ENCODE results near the gene ZAP70. TPM values are rescaled to one million over a fixed set of nuclear protein-coding genes. Genes with fewer than 3 reads are reported as not detected.

ZAP70 gene
- polyA plus RNA-seq, 2 of the 4 experiments (the other 2 are of a cell fraction), result 0.10 TPM; not detected in 1

DNA sequence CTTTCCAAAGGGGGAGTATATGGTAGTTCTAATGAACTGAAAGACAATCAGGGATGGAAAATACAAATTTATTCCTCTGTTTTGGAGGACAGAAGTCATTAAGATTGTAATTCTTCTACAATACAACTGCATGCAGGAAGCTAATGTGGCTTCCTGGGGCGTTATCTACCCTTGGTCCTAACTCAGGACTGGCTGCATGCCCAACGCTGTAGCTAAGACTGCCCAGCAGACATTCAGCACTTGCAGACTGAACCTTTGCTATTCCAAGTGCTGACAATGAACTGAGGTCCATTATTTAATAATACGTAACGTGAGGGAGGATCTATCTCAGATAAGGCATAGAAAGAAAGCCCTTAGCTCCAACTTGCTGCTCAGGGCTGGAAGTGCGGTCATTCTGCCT lies 53.2 kb downstream of the ZAP70 start:
- H3K27ac ChIP-seq, result no peak overlapping the region
- H3K4me1 ChIP-seq, result no peaks in the 10 kb centered on the region
- WGBS (ENCODE audit: missing lambda C conversion rate), result 91% methylated on average over 5 of the region's 5 CpGs
- H3K4me2 ChIP-seq, result no peak overlapping the region
- DNase-seq (ENCODE audit: low read depth in 1 of 2, low spot score in 1 of 2) (no peak), ATAC-seq (no peak), FAIRE-seq (no peak)
- H3K9me3 ChIP-seq, result no peaks in the 10 kb centered on the region
- CTCF ChIA-PET, result interaction anchor here (1.5 to 1.8 kb wide), 2 partner anchors 9 to 40 kb away, joined by 5 to 7 read pairs; no protein-coding TSS in a partner anchor
- POLR2A ChIA-PET, result no interaction called here
- TF ChIP-seq TP53 (CRISPR knock-in tag; IDR thresholded peaks at IDR 0.05) (no peak), ZSCAN20 (CRISPR knock-in tag; IDR thresholded peaks at IDR 0.05) (no peak), EP300 (IDR thresholded peaks at IDR 0.05) (no peak), CHD4 (IDR thresholded peaks at IDR 0.05; ENCODE audit: borderline replicate concordance) (no peak), RCOR1 (IDR thresholded peaks at IDR 0.05; ENCODE audit: low read depth, low read length) (no peak), FOSB (CRISPR knock-in tag; IDR thresholded peaks at IDR 0.05) (no peak), ZNF302 (CRISPR knock-in tag; IDR thresholded peaks at IDR 0.05) (no peak), ZFP36 (IDR thresholded peaks at IDR 0.05; ENCODE audit: borderline replicate concordance, partially characterized antibody) (no peak), NFE2L2 (conservative IDR thresholded peaks at IDR 0.05; ENCODE audit: low read length) (no peak), HOXB13 (CRISPR knock-in tag; IDR thresholded peaks at IDR 0.05; ENCODE audit: low read depth) (no peak), CHD2 (IDR thresholded peaks at IDR 0.05; ENCODE audit: low read length, partially characterized antibody) (no peak), HDAC2 (IDR thresholded peaks at IDR 0.05) (no peak), HOXA7 (CRISPR knock-in tag; IDR thresholded peaks at IDR 0.05) (no peak)
- TF ChIP-seq, protein P1, sequence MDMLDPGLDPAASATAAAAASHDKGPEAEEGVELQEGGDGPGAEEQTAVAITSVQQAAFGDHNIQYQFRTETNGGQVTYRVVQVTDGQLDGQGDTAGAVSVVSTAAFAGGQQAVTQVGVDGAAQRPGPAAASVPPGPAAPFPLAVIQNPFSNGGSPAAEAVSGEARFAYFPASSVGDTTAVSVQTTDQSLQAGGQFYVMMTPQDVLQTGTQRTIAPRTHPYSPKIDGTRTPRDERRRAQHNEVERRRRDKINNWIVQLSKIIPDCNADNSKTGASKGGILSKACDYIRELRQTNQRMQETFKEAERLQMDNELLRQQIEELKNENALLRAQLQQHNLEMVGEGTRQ (IDR thresholded peaks at IDR 0.05), result no peak
- TF ChIP-seq, protein P2, sequence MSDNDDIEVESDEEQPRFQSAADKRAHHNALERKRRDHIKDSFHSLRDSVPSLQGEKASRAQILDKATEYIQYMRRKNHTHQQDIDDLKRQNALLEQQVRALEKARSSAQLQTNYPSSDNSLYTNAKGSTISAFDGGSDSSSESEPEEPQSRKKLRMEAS (IDR thresholded peaks at IDR 0.05), result no peak
- no peak overlapping the region for H3K4me3 ChIP-seq

DNA sequence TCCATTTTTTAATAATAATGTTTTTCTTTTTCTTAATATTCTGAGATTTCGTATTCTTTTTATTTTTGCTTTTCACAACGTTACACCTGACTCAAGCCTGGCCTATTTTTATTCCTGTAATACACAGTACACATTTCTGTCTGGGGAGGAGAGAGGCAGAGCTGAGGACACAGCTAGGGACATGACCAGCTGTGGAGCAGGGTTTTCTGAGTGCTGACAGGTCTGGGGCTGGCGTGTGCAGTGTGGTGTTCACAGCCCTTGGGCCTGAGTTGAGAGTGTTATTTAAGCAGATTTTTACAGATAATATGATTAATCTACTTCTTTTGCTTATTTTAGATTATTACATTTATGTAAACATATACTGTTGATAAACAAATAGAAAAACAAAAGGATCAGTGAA lies 55.9 kb downstream of the ZAP70 start:
- TF ChIP-seq KDM1A (IDR thresholded peaks at IDR 0.05; ENCODE audit: low read depth) (no peak), JUN (IDR thresholded peaks at IDR 0.05) (no peak), HOXB5 (CRISPR knock-in tag; IDR thresholded peaks at IDR 0.05) (no peak), HOXA7 (CRISPR knock-in tag; IDR thresholded peaks at IDR 0.05) (no peak), SREBF2 (IDR thresholded peaks at IDR 0.05) (no peak), HEYL (CRISPR knock-in tag; IDR thresholded peaks at IDR 0.05) (no peak), GATA3 (IDR thresholded peaks at IDR 0.05; ENCODE audit: borderline replicate concordance) (no peak), EHF (CRISPR knock-in tag; IDR thresholded peaks at IDR 0.05) (no peak), CBX2 (IDR thresholded peaks at IDR 0.05; ENCODE audit: borderline replicate concordance, low read depth) (no peak), HOXB13 (CRISPR knock-in tag; IDR thresholded peaks at IDR 0.05; ENCODE audit: low read depth) (no peak), ZFP36 (IDR thresholded peaks at IDR 0.05; ENCODE audit: borderline replicate concordance, partially characterized antibody) (no peak), ESRRA (IDR thresholded peaks at IDR 0.05; ENCODE audit: borderline replicate concordance, low read length) (no peak), JUNB (IDR thresholded peaks at IDR 0.05) (no peak), RAD21 (conservative IDR thresholded peaks at IDR 0.05 in 1 of 2, IDR thresholded peaks at IDR 0.05 in 1 of 2) (no peak), TP53 (CRISPR knock-in tag; IDR thresholded peaks at IDR 0.05) (no peak), ZC3H11A (IDR thresholded peaks at IDR 0.05) (no peak)
- TF ChIP-seq, protein P3, sequence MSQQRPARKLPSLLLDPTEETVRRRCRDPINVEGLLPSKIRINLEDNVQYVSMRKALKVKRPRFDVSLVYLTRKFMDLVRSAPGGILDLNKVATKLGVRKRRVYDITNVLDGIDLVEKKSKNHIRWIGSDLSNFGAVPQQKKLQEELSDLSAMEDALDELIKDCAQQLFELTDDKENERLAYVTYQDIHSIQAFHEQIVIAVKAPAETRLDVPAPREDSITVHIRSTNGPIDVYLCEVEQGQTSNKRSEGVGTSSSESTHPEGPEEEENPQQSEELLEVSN (IDR thresholded peaks at IDR 0.05; ENCODE audit: borderline replicate concordance, low read depth), result no peak
- TF ChIP-seq, protein P4, sequence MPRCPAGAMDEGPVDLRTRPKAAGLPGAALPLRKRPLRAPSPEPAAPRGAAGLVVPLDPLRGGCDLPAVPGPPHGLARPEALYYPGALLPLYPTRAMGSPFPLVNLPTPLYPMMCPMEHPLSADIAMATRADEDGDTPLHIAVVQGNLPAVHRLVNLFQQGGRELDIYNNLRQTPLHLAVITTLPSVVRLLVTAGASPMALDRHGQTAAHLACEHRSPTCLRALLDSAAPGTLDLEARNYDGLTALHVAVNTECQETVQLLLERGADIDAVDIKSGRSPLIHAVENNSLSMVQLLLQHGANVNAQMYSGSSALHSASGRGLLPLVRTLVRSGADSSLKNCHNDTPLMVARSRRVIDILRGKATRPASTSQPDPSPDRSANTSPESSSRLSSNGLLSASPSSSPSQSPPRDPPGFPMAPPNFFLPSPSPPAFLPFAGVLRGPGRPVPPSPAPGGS (IDR thresholded peaks at IDR 0.05), result no peak
- Histone ChIP-seq H3K4me1 (no peaks in the 10 kb centered on the region), H3K9me3 (no peaks in the 10 kb centered on the region), H3K4me3 (no peak overlapping the region), H3K27ac (no peak overlapping the region), H3K4me2 (no peak overlapping the region)
- WGBS (ENCODE audit: missing lambda C conversion rate), result 81% methylated on average over 3 of the region's 3 CpGs
- FAIRE-seq, result no peak
- ChIA-PET CTCF (no interaction called here), POLR2A (no interaction called here)
- ATAC-seq, result no peak
- no peak for DNase-seq (ENCODE audit: low read depth in 1 of 2, low spot score in 1 of 2)

All from A549 (cell line).